Measurements from ENCODE around the gene USP48. TPM values are rescaled to one million over a fixed set of nuclear protein-coding genes. Genes with fewer than 3 reads are reported as not detected.

Gene USP48
- total and polyA plus RNA-seq, 2 of the 13 experiments (the other 11 are each of a cell fraction or from before 2014, with no cell fraction given), result 30.4 to 30.7 TPM

- TF ChIP-seq ZNF607 (CRISPR knock-in tag; IDR thresholded peaks at IDR 0.05; ENCODE audit: borderline replicate concordance), result no peak
- no peak for TF ChIP-seq HNRNPLL (IDR thresholded peaks at IDR 0.05; ENCODE audit: low read depth, low read length, poor library complexity, severe bottlenecking)
- TF ChIP-seq ZNF253 (CRISPR knock-in tag; IDR thresholded peaks at IDR 0.05; ENCODE audit: borderline replicate concordance), result no peak
- TF ChIP-seq ZNF7 (CRISPR knock-in tag; IDR thresholded peaks at IDR 0.05), result no peak
- TF ChIP-seq ZNF34 (CRISPR knock-in tag; IDR thresholded peaks at IDR 0.05; ENCODE audit: borderline replicate concordance), result no peak
- TF ChIP-seq SOX13 (IDR thresholded peaks at IDR 0.05), result peak; percentile 42; the same call in 1 of the 2 replicates
- peak in 1 of 2 experiments; percentile 92; a peak in 2 of 4 replicates for TF ChIP-seq SOX13 (CRISPR knock-in tag; conservative IDR thresholded peaks at IDR 0.05 in 1 of 2, IDR thresholded peaks at IDR 0.05 in 1 of 2)
- TF ChIP-seq CENPT (CRISPR knock-in tag; IDR thresholded peaks at IDR 0.05; ENCODE audit: low read depth), result no peak
- no peak for TF ChIP-seq ZNF619 (CRISPR knock-in tag; IDR thresholded peaks at IDR 0.05)
- no peak for TF ChIP-seq ZNF678 (CRISPR knock-in tag; IDR thresholded peaks at IDR 0.05)
- no peak for TF ChIP-seq ADNP (CRISPR knock-in tag; IDR thresholded peaks at IDR 0.05)
- no peak for TF ChIP-seq SRSF9 (IDR thresholded peaks at IDR 0.05; ENCODE audit: borderline replicate concordance, insufficient read depth, low read depth, low read length, poor library complexity, severe bottlenecking)
- no peak for TF ChIP-seq KMT2B (CRISPR knock-in tag; IDR thresholded peaks at IDR 0.05)
- no peak for TF ChIP-seq ZNF547 (CRISPR knock-in tag; IDR thresholded peaks at IDR 0.05)
- no peak for TF ChIP-seq GLI4 (CRISPR knock-in tag; IDR thresholded peaks at IDR 0.05; ENCODE audit: borderline replicate concordance)
- no peak for TF ChIP-seq RORA (CRISPR knock-in tag; IDR thresholded peaks at IDR 0.05)
- no peak for TF ChIP-seq ZNF615 (CRISPR knock-in tag; IDR thresholded peaks at IDR 0.05; ENCODE audit: borderline replicate concordance)
- TF ChIP-seq, protein P1, sequence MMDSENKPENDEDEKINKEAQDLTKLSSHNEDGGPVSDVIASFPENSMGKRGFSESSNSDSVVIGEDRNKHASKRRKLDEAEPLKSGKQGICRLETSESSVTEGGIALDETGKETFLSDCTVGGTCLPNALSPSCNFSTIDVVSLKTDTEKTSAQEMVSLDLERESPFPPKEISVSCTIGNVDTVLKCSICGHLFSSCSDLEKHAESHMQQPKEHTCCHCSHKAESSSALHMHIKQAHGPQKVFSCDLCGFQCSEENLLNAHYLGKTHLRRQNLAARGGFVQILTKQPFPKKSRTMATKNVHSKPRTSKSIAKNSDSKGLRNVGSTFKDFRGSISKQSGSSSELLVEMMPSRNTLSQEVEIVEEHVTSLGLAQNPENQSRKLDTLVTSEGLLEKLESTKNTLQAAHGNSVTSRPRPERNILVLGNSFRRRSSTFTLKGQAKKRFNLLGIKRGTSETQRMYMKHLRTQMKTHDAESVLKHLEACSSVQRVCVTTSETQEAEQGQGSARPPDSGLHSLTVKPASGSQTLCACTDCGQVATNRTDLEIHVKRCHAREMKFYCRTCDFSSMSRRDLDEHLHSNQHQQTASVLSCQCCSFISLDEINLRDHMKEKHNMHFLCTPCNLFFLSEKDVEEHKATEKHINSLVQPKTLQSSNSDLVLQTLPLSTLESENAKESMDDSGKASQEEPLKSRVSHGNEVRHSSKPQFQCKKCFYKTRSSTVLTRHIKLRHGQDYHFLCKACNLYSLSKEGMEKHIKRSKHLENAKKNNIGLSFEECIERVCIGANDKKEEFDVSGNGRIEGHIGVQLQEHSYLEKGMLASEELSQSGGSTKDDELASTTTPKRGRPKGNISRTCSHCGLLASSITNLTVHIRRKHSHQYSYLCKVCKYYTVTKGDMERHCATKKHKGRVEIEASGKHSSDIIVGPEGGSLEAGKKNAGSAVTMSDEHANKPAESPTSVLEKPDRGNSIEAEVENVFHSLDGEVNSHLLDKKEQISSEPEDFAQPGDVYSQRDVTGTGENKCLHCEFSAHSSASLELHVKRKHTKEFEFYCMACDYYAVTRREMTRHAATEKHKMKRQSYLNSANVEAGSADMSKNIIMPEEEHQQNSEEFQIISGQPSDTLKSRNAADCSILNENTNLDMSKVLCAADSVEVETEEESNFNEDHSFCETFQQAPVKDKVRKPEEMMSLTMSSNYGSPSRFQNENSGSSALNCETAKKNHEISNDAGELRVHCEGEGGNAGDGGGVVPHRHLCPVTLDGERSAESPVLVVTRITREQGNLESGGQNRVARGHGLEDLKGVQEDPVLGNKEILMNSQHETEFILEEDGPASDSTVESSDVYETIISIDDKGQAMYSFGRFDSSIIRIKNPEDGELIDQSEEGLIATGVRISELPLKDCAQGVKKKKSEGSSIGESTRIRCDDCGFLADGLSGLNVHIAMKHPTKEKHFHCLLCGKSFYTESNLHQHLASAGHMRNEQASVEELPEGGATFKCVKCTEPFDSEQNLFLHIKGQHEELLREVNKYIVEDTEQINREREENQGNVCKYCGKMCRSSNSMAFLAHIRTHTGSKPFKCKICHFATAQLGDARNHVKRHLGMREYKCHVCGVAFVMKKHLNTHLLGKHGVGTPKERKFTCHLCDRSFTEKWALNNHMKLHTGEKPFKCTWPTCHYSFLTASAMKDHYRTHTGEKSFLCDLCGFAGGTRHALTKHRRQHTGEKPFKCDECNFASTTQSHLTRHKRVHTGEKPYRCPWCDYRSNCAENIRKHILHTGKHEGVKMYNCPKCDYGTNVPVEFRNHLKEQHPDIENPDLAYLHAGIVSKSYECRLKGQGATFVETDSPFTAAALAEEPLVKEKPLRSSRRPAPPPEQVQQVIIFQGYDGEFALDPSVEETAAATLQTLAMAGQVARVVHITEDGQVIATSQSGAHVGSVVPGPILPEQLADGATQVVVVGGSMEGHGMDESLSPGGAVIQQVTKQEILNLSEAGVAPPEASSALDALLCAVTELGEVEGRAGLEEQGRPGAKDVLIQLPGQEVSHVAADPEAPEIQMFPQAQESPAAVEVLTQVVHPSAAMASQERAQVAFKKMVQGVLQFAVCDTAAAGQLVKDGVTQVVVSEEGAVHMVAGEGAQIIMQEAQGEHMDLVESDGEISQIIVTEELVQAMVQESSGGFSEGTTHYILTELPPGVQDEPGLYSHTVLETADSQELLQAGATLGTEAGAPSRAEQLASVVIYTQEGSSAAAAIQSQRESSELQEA (CRISPR knock-in tag; IDR thresholded peaks at IDR 0.05; ENCODE audit: not compliant biosample characterization), result no peak
- TF ChIP-seq HHEX (CRISPR knock-in tag; IDR thresholded peaks at IDR 0.05), result peak; percentile 99
- TF ChIP-seq PLSCR1 (CRISPR knock-in tag; IDR thresholded peaks at IDR 0.05; ENCODE audit: borderline replicate concordance), result no peak
- TF ChIP-seq EEA1 (CRISPR knock-in tag; IDR thresholded peaks at IDR 0.05; ENCODE audit: borderline replicate concordance), result no peak
- no peak for TF ChIP-seq ZNF101 (CRISPR knock-in tag; IDR thresholded peaks at IDR 0.05; ENCODE audit: borderline replicate concordance, low read depth)
These were observed 6.9 kb downstream of the USP48 start (continued) for GRCh38 chr1:21775985-21776562.
